Bronchial epithelial cell (primary cell): Measurements from ENCODE around the gene KCTD16. TPM values are rescaled to one million over a fixed set of nuclear protein-coding genes. Genes with fewer than 3 reads are reported as not detected.

Source experiments
- DNase-seq: peaks from one replicate; pipeline ENCODE4 v3.0.0-alpha.2; 2010; ENCODE audit warnings: low read depth
- FAIRE-seq: peaks from 2 replicates; lab custom pipeline; 2011; peaks lifted over from hg19 to GRCh38; lab: Jason Lieb, UNC
- H3K27me3 ChIP-seq: 2 replicates; pipeline ENCODE4 v1.5.1; 2011; ENCODE audit warnings: low read length; ENCODE audit not compliant: control insufficient read depth, insufficient read depth
- H3K36me3 ChIP-seq: 2 replicates; pipeline ENCODE4 v1.5.1; 2011; ENCODE audit warnings: low read length; ENCODE audit not compliant: control insufficient read depth, insufficient read depth
- H3K4me3 ChIP-seq: 2 replicates; pipeline ENCODE4 v1.5.1; 2011; ENCODE audit warnings: mild to moderate bottlenecking, low read depth, low read length, control low read depth
- total RNA-seq: library from RNA; depleted of rRNA; stranded (reverse); fragments of >200 nt; gene quantifications from 2 replicates; pipeline ENCODE4 v1.2.1, GENCODE V29; 2014
- TF ChIP-seq, protein P1 (sequence below): IDR thresholded peaks from 2 replicates; pipeline ENCODE4 v1.5.1; 2011; ENCODE audit warnings: mild to moderate bottlenecking, moderate library complexity, low read length, control low read depth, inconsistent platforms; ENCODE audit not compliant: insufficient read depth, severe bottlenecking

Gene KCTD16
- total RNA-seq, 1 donor from 2014 or later = under 0.01 TPM

DNA sequence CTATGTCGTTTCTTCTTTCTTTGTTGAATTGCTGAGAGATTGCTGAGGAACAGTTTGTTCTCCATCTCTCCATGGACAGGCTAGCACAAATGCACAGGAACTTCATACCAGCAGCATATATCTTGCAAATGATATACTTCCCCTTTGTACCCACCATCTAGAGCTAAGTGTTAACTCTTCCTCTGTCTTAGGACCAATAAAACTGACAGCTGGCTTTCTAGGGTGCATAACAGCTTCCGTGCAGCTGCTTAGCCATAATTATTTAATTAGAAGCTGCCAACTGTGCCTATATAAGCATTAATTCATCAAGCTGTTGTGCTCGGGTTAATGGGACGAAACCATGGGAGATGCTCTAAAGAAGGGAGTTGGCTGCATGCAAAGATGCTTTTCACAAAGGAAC is 38.7 kb downstream of the KCTD16 start:
- H3K27me3 ChIP-seq = peaks cover 4% of the 10 kb centered on the region
- FAIRE-seq (no peak), DNase-seq (no peak)
- TF ChIP-seq, protein P1, sequence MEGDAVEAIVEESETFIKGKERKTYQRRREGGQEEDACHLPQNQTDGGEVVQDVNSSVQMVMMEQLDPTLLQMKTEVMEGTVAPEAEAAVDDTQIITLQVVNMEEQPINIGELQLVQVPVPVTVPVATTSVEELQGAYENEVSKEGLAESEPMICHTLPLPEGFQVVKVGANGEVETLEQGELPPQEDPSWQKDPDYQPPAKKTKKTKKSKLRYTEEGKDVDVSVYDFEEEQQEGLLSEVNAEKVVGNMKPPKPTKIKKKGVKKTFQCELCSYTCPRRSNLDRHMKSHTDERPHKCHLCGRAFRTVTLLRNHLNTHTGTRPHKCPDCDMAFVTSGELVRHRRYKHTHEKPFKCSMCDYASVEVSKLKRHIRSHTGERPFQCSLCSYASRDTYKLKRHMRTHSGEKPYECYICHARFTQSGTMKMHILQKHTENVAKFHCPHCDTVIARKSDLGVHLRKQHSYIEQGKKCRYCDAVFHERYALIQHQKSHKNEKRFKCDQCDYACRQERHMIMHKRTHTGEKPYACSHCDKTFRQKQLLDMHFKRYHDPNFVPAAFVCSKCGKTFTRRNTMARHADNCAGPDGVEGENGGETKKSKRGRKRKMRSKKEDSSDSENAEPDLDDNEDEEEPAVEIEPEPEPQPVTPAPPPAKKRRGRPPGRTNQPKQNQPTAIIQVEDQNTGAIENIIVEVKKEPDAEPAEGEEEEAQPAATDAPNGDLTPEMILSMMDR = no peak
- no peak overlapping the region for H3K4me3 ChIP-seq
- no peaks in the 10 kb centered on the region for H3K36me3 ChIP-seq

DNA sequence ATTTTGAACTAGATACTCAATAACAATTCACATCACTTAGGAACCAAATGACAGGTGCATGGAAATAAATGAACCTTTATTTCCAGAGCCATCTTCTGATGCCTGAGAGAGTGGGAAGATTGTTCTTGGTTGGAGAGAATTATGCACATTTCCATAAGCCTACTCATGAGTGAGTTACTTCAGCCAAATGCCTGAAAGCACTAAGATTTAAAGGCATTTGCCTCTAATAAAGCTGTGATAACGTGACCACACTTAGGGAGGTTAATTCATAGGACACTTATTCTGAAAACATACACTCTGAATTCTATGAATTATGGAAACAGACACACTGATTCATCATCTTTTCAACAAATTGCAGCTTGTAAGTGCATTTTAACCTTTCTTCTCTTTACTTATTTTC is 40.0 kb downstream of the KCTD16 start:
- H3K36me3 ChIP-seq = no peaks in the 10 kb centered on the region
- TF ChIP-seq, protein P1 = no peak
- no peak overlapping the region for H3K4me3 ChIP-seq
- DNase-seq = no peak
- FAIRE-seq = no peak
- H3K27me3 ChIP-seq = peaks cover 2% of the 10 kb centered on the region

DNA sequence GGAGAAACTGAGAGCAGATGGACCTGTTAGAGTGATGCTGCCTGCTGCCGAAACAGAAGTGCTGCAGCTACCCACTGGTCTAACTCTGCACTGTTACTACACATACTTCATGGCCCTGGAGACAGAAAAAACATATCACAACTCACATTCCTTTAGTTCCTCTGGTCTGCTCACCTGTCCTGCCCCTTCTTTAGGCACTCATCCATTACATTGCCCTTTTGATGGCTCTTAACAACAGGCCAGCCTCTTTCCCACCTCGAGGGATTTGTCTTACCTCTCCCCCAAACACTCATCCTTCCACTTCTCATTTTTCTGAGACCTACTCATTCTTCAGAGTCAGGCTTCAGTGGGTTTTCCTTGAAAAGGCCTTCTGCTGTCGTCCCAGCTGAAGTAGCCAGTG is 49.2 kb downstream of the KCTD16 start:
- Histone ChIP-seq H3K36me3 (no peaks in the 10 kb centered on the region), H3K4me3 (no peak overlapping the region), H3K27me3 (no peaks in the 10 kb centered on the region)
- DNase-seq (no peak), FAIRE-seq (no peak)
- TF ChIP-seq, protein P1 = no peak

DNA sequence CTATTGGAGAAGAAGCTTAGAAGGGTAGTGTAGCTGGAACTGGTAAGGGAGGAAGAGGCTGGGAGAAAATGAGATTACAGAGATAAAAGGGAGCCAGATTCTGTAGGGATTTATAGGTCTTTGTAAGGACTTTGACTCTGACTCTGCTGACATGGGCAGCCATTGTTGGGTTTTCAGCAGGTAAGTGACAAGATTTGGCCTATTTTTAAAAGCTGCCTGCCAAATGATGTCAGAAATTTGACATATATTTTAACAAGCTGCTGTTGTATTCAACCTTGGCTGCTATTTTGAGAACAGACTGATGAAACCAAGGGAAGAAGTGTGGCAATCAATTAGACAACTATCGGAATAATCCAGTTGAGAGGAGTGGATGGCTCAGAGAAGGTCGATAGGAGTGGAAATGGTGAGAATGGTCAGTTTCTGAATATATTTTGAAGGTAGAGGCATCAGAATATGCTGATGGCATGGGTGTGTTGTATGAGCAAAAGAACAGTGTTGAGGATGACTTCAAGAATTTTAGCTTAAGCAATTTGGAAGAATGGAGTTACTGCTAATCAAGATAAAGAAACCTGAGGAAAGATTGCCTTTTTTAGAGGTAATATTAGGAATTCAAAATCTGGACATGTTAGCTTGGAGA is 56.8 kb downstream of the KCTD16 start:
- Histone ChIP-seq H3K27me3 (no peaks in the 10 kb centered on the region), H3K36me3 (no peaks in the 10 kb centered on the region), H3K4me3 (no peak overlapping the region)
- DNase-seq (no peak), FAIRE-seq (no peak)
- TF ChIP-seq, protein P1 = no peak

DNA sequence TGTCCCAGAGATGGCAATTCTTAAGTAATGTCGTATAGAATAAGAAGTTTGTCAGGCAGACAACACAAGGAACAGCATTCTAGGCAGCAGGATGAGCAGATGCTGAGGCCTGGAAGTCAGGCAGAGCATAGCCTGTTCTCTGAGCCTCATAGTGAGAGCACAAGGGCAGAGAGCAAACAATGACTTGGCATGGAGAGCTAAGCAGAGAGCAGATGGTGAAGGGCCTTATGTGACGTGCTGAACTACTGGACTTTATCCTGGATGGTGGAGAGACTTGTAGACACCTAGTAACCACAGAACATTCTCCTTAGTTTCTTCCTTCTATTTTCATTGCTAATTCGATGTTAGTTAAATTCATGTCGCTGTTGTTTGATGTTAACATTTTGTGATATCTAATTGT is 60.1 kb downstream of the KCTD16 start:
- Histone ChIP-seq H3K4me3 (no peak overlapping the region), H3K27me3 (no peaks in the 10 kb centered on the region), H3K36me3 (no peaks in the 10 kb centered on the region)
- FAIRE-seq = no peak
- no peak for DNase-seq
- TF ChIP-seq, protein P1 = no peak

DNA sequence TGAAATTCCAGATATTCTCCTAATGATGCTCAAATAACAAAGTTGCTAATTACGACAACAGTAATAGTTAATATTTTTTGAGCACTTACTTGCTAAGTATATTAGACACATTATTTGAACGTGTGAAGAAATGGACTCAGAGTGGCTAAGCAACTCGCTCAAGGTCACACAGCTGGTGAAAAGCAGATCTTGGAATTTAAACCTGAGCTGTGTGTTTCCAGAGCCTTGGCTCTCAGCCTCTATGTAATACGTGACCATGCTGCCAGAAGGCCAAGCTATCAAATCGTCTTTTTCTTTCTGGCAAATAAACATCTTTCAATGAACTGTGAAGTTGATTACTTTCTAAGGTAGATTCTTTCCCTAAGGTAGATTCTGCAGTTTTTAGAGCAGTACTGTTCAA is 61.6 kb downstream of the KCTD16 start:
- DNase-seq (no peak), FAIRE-seq (no peak)
- H3K4me3 ChIP-seq = no peak overlapping the region
- TF ChIP-seq, protein P1 = no peak
- H3K27me3 ChIP-seq = no peaks in the 10 kb centered on the region
- H3K36me3 ChIP-seq = no peaks in the 10 kb centered on the region
